CD4-positive, alpha-beta T cell treated with Interleukin-17A for 4 hours (primary cell): Measurements from ENCODE around the gene SCNN1B.
"Not testable (repeated sequence)": the region's sequence is repeated elsewhere in the genome, so short reads cannot be mapped to it uniquely, and the experiment has no call there.

Experiments used
- DNase-seq: peaks from one replicate; pipeline ENCODE4 v3.0.0-alpha.2; 2020; ENCODE audit warnings: mixed read lengths

Gene SCNN1B

GRCh38 chr16:23355106-23355670, 53.1 kb downstream of the SCNN1B start:
- DNase-seq: no peak

GRCh38 chr16:23356941-23357340, 54.8 kb downstream of the SCNN1B start:
- DNase-seq: no peak

GRCh38 chr16:23357761-23358290, 55.7 kb downstream of the SCNN1B start:
- no peak for DNase-seq

GRCh38 chr16:23359092-23359760, 57.1 kb downstream of the SCNN1B start:
- no peak for DNase-seq

- no peak for DNase-seq
These were observed 60.6 kb downstream of the SCNN1B start for GRCh38 chr16:23362460-23363317.

GRCh38 chr16:23365602-23366240, 63.6 kb downstream of the SCNN1B start:
- no peak for DNase-seq

- DNase-seq: not testable (repeated sequence)
These were observed 64.2 kb downstream of the SCNN1B start for GRCh38 chr16:23366341-23366740.

- DNase-seq: no peak
These were observed 65.5 kb downstream of the SCNN1B start for GRCh38 chr16:23367564-23367963.

- no peak for DNase-seq
These were observed 65.9 kb downstream of the SCNN1B start for GRCh38 chr16:23367988-23368387.

GRCh38 chr16:23368469-23368868, 66.4 kb downstream of the SCNN1B start:
- no peak for DNase-seq

GRCh38 chr16:23369416-23369815, 67.3 kb downstream of the SCNN1B start:
- DNase-seq: no peak

GRCh38 chr16:23371368-23371767, 69.3 kb downstream of the SCNN1B start:
- no peak for DNase-seq

- no peak for DNase-seq
These were observed 71.5 kb downstream of the SCNN1B start for GRCh38 chr16:23373436-23374219.

GRCh38 chr16:23374721-23375510, 72.8 kb downstream of the SCNN1B start:
- no peak for DNase-seq

- no peak for DNase-seq
These were observed 73.5 kb downstream of the SCNN1B start for GRCh38 chr16:23375643-23376042.

- no peak for DNase-seq
These were observed 75.2 kb downstream of the SCNN1B start for GRCh38 chr16:23377071-23377931.

- DNase-seq: no peak
These were observed 76.2 kb downstream of the SCNN1B start for GRCh38 chr16:23378256-23378655.

- DNase-seq: no peak
These were observed 76.8 kb downstream of the SCNN1B start for GRCh38 chr16:23378921-23379320.

GRCh38 chr16:23379707-23380106, 77.6 kb downstream of the SCNN1B start:
- no peak for DNase-seq

GRCh38 chr16:23380501-23380951, 78.4 kb downstream of the SCNN1B start:
- DNase-seq: no peak
